AG10803 (cell line): ENCODE results near the gene TMEM250.

Source experiments
- DNase-seq: peaks from one replicate; pipeline ENCODE4 v3.0.0; 2010; ENCODE audit warnings: low read depth
- H3K4me3 ChIP-seq: 2 replicates; pipeline ENCODE4 v1.5.1; 2011; ENCODE audit warnings: mild to moderate bottlenecking, low read length, control low read depth
- CTCF ChIP-seq: conservative IDR thresholded peaks from 2 replicates; pipeline ENCODE4 v1.5.1; 2011; ENCODE audit warnings: mild to moderate bottlenecking, low read length, control low read depth, inconsistent platforms

TMEM250 gene

DNA sequence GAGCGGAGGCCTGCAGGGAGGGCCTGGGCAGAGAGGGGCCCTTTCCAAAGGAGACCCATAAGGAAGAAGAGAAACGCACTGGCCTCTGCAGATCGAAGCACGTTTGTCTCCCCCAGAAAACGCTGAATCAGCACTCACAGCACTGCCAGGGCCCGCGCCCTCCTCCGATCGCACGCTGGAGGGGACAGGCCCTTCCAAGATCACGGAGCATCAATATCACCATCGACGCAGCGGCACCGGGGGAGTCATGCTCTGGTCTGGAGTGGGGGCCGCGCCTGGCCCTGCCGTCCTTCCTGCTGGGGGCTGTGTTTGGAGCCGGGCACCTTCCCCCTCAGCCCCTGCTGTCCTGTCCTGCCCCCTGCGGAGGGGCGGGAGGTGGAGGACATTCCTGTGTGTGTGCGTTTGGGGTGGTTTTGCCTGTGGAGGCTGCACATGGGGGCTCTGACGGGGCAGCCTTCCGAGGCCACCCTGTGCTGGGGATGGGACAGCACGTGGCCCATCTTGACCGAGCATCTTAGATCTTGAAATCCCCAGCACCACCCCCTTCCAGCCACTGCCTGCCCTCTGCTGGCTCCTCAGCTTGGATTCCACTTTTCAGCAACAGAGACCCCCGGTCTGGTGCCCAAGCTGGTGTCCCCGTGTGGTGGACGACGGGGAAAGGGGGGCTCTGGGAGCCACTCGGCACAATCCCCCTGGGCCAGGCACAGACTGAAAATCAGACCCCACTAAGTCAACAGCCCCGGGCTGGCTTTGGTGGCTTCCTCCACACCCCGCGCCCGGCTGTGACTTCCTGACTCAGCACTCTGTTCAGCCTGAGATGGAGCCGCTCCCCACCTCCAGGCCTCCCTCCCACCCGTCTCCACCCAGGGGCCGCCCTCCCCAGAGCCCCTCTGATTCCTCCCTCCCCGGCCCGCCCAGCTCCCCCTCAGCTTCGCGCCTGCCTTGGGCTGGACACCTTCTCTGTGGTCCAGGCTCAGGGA lies 8.3 kb downstream of the TMEM250 start:
- H3K4me3 ChIP-seq: peak overlapping the region; percentile 17; the same call in 1 of the 2 replicates
- TF ChIP-seq CTCF: peak; percentile 28
- DNase-seq: peak; percentile 22

DNA sequence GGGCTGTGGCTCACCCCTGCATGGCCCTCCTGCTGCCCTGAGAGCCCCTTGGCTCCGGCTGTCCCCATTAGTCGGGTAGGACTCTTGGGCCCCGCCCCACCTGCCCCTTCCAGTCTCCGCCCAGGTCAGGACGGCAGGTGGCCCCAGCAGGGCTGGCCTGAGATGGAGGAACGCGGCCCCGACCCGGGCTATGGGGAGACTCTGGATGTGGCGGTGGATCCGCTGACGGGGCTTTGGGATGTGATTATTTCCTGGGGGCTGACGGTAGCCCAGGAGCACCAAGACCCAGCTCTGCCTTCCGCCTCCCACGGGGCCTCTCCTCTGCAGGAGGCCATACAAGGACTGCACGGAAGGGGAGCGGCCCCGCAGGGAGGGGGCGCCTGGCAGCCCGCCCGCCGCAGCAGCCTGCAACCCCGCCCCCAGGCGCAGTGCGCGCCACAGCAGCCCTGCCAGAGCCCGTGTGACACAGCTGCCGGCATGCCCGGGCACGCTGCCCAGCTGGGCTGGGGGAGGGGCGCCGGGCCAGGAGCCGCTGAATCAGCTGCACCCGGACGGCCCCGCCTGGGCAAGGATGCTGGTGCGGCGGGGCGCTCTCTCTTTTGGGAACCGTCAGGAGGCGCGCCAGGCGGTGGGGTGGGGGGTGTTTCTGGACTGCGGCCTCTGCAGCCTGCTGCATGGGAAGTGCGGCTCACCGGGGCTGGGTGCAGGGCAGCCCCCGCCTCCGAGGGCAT lies 9.2 kb downstream of the TMEM250 start:
- DNase-seq: peak; percentile 86
- peak overlapping the region; percentile 17; the same call in 1 of the 2 replicates for H3K4me3 ChIP-seq
- 0 out of 2 replicates have a peak, but pooled peaks have one; percentile 6 for TF ChIP-seq CTCF

GRCh38 chr9:136108648-136109266 lies 9.9 kb downstream of the TMEM250 start:
- DNase-seq: no peak
- TF ChIP-seq CTCF: no peak
- H3K4me3 ChIP-seq: no peak overlapping the region

DNA sequence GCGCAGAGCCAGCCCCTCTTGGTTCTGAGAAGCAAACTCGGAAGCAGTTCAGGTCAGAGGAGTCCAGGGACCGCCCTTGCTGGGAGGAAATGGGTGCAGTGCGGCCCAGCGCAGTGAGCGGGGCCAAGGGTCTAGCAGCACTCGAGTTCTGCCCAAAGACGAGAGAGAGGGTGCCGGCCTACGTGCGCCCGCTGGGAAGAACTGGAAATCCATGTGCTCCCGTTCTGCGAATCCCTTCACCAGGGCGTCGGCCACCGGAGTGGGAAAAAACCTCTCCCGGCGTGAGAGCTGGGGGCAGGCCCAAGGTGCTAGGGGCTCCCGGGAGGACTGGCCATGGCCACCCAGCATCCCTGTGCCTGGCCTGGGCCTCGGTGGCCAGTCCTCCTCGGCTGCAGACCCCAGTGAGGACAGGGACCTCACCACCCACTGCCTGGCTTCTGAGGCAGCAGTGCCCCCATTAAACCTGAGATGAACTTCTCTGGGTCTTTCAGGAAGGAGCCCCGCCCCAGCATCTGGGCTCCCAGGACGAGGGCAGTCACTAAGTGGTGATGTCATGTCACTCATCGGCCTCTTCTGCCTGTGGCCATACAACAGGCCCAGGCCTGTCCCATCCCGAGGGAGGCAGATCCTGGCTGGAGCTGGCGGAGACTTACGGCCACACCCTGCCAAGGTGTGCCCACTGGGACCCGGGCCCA lies 10.6 kb downstream of the TMEM250 start:
- DNase-seq: no peak
- H3K4me3 ChIP-seq: no peak overlapping the region
- TF ChIP-seq CTCF: no peak

GRCh38 chr9:136107155-136107952 lies 11.3 kb downstream of the TMEM250 start:
- TF ChIP-seq CTCF: no peak
- H3K4me3 ChIP-seq: no peak overlapping the region
- DNase-seq: no peak

DNA sequence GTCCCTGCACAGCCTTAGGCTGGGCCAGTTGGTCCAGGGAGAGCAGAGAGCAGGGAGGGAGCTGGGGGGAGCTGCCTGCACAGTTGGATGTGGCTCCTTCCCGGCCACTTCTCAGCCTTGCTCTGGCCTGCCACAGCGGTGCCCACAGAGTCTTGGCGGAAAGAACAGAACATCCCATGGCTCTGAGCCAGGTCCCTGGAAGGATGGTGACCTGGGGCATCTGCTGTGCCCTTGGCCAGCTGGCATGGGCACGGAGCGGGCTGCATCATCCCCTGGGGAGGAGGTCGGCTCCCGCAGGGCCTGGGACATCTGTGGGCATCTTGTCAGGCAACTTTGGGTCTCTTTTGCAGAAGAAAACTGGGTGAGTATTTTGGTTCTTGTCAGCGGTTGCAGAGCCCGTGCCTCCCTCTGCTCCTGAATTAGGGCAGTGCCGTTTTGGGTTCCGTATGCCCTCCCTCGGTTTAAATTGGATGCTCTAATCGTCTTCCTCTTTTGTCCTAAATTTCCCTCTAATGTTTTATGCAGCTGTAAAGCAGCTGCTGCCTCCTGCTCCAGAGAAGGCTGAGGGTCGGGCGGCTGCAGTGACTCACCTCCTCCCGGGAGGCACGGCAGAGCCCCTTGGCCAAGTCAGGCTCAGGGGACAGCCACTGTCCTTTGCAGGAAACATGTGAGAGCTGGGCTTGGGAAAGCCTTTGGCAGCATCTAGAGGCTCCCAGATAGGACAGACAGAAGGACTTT lies 13.1 kb downstream of the TMEM250 start:
- H3K4me3 ChIP-seq: no peak overlapping the region
- peak; percentile 34 for DNase-seq
- TF ChIP-seq CTCF: no peak
